Measurements from ENCODE around the gene ABCA5. TPM values are rescaled to one million over a fixed set of nuclear protein-coding genes. Genes with fewer than 3 reads are reported as not detected.

The ABCA5 gene
- total and polyA plus RNA-seq, 2 of the 13 experiments (the other 11 are each of a cell fraction or from before 2014, with no cell fraction given) = 9.7 to 10.1 TPM

- TF ChIP-seq ZBTB40 (IDR thresholded peaks at IDR 0.05) = no peak
- no peak for TF ChIP-seq ZBTB40 (CRISPR knock-in tag; IDR thresholded peaks at IDR 0.05)
- no peak for TF ChIP-seq ZNF274 (CRISPR knock-in tag; IDR thresholded peaks at IDR 0.05)
- no peak for TF ChIP-seq ZBTB44 (CRISPR knock-in tag; IDR thresholded peaks at IDR 0.05)
- no peak for TF ChIP-seq ATF3 (CRISPR knock-in tag; IDR thresholded peaks at IDR 0.05)
- TF ChIP-seq EP300 (IDR thresholded peaks at IDR 0.05; ENCODE audit: low read depth in 2 of 2, low read length in 2 of 2) = peak in 1 of 2 experiments; percentile 47; a peak in 1 of 4 replicates
- no peak for TF ChIP-seq EP300 (CRISPR knock-in tag; IDR thresholded peaks at IDR 0.05; ENCODE audit: borderline replicate concordance)
- TF ChIP-seq ZNF724P (CRISPR knock-in tag; IDR thresholded peaks at IDR 0.05; ENCODE audit: borderline replicate concordance) = no peak
- no peak for TF ChIP-seq KLF15 (CRISPR knock-in tag; IDR thresholded peaks at IDR 0.05; ENCODE audit: borderline replicate concordance)
- no peak for TF ChIP-seq IRF9 (CRISPR knock-in tag; IDR thresholded peaks at IDR 0.05; ENCODE audit: borderline replicate concordance)
- no peak for TF ChIP-seq ZNF629 (CRISPR knock-in tag; conservative IDR thresholded peaks at IDR 0.05)
- no peak for TF ChIP-seq ZMAT3 (CRISPR knock-in tag; conservative IDR thresholded peaks at IDR 0.05)
- TF ChIP-seq ZNF138 (CRISPR knock-in tag; IDR thresholded peaks at IDR 0.05; ENCODE audit: low read depth) = no peak
- 0 out of 2 replicates have a peak, but pooled peaks have one; percentile 24 for TF ChIP-seq ZNF800 (CRISPR knock-in tag; IDR thresholded peaks at IDR 0.05)
Observed at GRCh38 chr17:69223809-69224208, 103.1 kb downstream of the ABCA5 start (continued).
